ENCODE measurements around the gene MKNK2.
"Not testable (repeated sequence)": the region's sequence is repeated elsewhere in the genome, so short reads cannot be mapped to it uniquely, and the experiment has no call there.

The MKNK2 gene

DNA sequence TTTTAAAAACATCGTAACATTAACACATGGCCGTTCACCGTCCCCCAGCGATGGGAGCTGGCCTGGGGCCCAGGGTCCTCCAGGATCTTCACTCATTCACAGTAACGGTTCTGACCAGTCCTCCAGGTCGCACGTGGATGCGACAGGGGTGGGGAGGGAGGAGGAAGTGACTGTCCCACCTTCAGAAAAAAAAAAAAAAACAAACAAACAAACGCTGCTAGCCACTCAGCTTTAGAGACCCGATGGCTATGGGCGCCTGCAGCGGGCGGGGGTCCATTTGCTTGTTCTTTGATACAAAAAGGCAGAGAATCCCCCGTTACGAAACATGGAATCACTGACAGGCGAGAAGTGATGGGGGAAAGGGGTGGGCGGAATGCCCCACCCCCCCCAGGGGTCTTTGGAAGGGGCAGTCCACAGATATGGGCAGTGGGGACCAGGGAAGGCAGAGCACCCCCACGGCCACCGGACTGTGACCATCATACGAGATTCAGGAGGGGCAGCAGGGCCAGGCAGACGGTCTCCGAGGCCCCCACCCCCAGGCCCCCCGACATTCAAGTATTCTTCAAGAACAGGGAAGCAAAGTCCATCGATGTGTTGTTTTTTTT, 13.3 kb downstream of the MKNK2 start:
- H3K4me3 ChIP-seq (replicated peaks; ENCODE audit: low read depth, low read length) = no peak overlapping the region
- DNase-seq (ENCODE audit: extremely low read depth, insufficient read length) = no peak
- peaks cover 37% of the 10 kb centered on the region for H3K36me3 ChIP-seq (ENCODE audit: control insufficient read depth, insufficient read depth, low read length)
- TF ChIP-seq, protein P1, sequence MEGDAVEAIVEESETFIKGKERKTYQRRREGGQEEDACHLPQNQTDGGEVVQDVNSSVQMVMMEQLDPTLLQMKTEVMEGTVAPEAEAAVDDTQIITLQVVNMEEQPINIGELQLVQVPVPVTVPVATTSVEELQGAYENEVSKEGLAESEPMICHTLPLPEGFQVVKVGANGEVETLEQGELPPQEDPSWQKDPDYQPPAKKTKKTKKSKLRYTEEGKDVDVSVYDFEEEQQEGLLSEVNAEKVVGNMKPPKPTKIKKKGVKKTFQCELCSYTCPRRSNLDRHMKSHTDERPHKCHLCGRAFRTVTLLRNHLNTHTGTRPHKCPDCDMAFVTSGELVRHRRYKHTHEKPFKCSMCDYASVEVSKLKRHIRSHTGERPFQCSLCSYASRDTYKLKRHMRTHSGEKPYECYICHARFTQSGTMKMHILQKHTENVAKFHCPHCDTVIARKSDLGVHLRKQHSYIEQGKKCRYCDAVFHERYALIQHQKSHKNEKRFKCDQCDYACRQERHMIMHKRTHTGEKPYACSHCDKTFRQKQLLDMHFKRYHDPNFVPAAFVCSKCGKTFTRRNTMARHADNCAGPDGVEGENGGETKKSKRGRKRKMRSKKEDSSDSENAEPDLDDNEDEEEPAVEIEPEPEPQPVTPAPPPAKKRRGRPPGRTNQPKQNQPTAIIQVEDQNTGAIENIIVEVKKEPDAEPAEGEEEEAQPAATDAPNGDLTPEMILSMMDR (IDR thresholded peaks at IDR 0.05; ENCODE audit: insufficient read depth, low read length, poor library complexity, severe bottlenecking) = no peak
- no peaks in the 10 kb centered on the region for H3K27me3 ChIP-seq (replicated peaks; ENCODE audit: control insufficient read depth, insufficient read depth, low read length)

DNA sequence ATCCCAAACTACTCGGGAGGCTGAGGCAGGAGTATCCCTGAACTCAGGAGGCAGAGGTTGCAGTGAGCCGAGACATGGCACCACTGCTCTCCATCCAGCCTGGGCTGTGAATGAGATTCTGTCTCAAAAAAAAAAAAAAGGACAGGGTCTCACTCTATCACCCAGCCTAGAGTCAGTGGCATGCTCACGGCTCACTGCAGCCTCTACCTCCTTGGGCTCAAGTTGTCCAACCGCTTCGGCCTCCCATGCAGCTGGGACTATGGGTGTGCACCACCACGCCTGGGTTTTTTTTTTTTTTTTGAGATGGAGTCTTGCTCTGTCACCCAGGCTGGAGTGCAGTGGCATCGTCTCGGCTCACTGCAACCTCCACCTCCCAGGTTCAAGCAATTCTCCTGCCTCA, 14.6 kb downstream of the MKNK2 start:
- TF ChIP-seq, protein P1 (IDR thresholded peaks at IDR 0.05; ENCODE audit: insufficient read depth, low read length, poor library complexity, severe bottlenecking) = no peak
- no peak overlapping the region for H3K4me3 ChIP-seq (replicated peaks; ENCODE audit: low read depth, low read length)
- peaks cover 29% of the 10 kb centered on the region for H3K36me3 ChIP-seq (ENCODE audit: control insufficient read depth, insufficient read depth, low read length)
- no peak for DNase-seq (ENCODE audit: extremely low read depth, insufficient read length)
- no peaks in the 10 kb centered on the region for H3K27me3 ChIP-seq (replicated peaks; ENCODE audit: control insufficient read depth, insufficient read depth, low read length)

DNA sequence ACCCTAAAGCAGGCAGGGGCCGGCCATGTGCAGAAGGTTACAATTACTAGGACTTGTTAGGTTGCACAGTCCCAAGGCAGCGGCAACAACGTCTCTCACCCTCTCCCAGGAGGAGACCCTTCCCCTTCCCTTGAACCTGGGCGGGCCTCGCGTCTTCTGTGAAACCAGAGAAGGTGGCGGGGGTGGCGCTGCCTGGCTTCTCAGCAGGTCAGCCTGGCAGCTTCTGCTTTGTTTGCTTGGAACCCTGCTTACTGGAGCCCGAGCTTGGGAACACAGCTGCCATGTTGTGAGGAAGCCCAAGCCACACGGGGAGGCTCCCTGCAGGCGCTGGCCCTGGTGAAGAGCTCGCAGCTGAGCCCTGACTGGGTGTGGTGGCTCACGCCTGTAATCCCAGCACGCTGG, 15.5 kb downstream of the MKNK2 start:
- TF ChIP-seq, protein P1 (IDR thresholded peaks at IDR 0.05; ENCODE audit: insufficient read depth, low read length, poor library complexity, severe bottlenecking) = no peak
- peak; percentile 37 for DNase-seq (ENCODE audit: extremely low read depth, insufficient read length)
- Histone ChIP-seq H3K4me3 (replicated peaks; ENCODE audit: low read depth, low read length) (no peak overlapping the region), H3K27me3 (replicated peaks; ENCODE audit: control insufficient read depth, insufficient read depth, low read length) (no peaks in the 10 kb centered on the region), H3K36me3 (ENCODE audit: control insufficient read depth, insufficient read depth, low read length) (peaks cover 20% of the 10 kb centered on the region)

DNA sequence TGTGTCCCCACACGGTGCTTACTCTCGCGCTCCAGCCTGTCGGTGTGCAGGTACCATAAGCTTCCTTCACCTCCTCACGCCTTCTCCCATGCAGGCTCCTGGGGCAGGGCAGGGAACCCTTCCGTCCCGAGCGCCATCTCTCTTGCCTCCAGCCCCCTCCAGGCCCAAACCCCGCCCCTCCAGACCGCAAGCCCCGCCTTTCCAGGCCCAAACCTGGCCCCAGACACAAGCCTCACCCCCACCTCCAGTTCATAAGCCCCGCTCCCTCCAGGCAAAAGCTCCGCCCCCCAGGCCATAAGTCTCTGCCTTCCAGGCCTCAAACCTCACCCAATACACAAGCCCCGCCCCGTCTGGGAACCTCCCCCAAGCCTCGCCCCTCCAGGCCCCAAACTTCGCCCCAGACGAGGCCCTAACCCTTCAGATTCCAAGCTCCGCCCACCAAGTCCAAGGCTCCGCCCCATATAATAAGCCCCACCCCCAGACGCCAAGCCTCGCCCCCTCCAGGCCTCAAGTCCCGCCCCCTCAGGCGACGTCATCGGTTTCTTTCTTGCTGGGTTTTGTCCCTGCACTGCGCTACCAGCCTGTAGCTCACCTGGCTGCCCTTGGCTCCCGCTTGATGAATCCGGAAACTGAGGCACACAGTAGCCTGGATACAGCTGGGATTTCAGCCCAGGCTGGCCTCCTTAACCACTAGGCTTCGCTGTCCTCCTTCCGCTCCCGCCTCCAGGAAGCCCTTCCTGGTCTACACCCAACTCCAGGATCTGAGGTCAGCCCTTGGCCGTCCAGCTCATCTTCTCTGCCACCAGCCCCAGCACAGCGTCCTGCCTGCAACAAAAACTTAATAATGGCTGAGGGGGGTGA, 16.1 kb downstream of the MKNK2 start:
- no peaks in the 10 kb centered on the region for H3K27me3 ChIP-seq (replicated peaks; ENCODE audit: control insufficient read depth, insufficient read depth, low read length)
- peak; percentile 81 for DNase-seq (ENCODE audit: extremely low read depth, insufficient read length)
- no peak overlapping the region for H3K4me3 ChIP-seq (replicated peaks; ENCODE audit: low read depth, low read length)
- peaks cover 14% of the 10 kb centered on the region for H3K36me3 ChIP-seq (ENCODE audit: control insufficient read depth, insufficient read depth, low read length)
- TF ChIP-seq, protein P1 (IDR thresholded peaks at IDR 0.05; ENCODE audit: insufficient read depth, low read length, poor library complexity, severe bottlenecking) = no peak

DNA sequence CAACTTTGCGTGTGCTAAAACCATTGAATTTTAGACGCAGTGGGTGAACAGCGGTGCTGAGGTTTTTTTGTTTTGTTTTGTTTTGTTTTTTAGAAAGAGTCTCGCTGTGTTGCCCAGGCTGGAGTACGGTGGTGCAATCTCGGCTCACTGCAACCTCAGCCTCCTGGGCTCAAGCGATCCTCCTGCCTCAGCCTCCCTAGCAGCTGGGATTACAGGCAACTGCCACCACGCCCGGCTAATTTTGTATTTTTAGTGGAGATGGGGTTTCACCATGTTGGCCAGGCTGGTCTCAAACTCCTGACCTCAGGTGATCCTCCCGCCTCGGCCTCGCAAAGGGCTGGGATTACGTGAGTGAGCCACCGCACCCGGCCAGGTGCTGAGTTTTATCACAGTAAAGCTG, 16.8 kb downstream of the MKNK2 start:
- not testable (repeated sequence) for H3K27me3 ChIP-seq (replicated peaks; ENCODE audit: control insufficient read depth, insufficient read depth, low read length); DNase-seq (ENCODE audit: extremely low read depth, insufficient read length); H3K36me3 ChIP-seq (ENCODE audit: control insufficient read depth, insufficient read depth, low read length); H3K4me3 ChIP-seq (replicated peaks; ENCODE audit: low read depth, low read length)

DNA sequence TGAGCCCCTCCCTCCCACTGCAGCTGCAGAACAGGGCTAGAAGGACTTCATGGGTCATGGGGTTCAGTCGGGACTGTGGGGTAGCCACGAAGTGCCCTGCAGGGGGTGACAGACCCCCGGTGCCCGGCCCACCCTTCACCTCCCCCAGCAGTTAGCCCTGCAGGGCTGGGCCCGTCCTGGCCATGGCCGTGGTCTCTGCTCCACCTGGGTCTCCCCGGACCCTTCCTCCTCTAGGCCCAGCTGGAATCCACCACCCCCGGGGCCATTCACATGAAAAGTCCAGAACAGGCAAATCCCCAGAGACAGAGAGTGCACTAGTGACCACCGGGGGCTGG, 17.3 kb downstream of the MKNK2 start:
- peaks cover 5% of the 10 kb centered on the region for H3K36me3 ChIP-seq (ENCODE audit: control insufficient read depth, insufficient read depth, low read length)
- TF ChIP-seq, protein P1 (IDR thresholded peaks at IDR 0.05; ENCODE audit: insufficient read depth, low read length, poor library complexity, severe bottlenecking) = no peak
- no peak overlapping the region for H3K4me3 ChIP-seq (replicated peaks; ENCODE audit: low read depth, low read length)
- no peak for DNase-seq (ENCODE audit: extremely low read depth, insufficient read length)
- no peaks in the 10 kb centered on the region for H3K27me3 ChIP-seq (replicated peaks; ENCODE audit: control insufficient read depth, insufficient read depth, low read length)
